SK-N-SH (cell line): ENCODE results near the gene TMTC2. TPM values are rescaled to one million over a fixed set of nuclear protein-coding genes. Genes with fewer than 3 reads are reported as not detected.

Experiments used
- CTCF ChIA-PET: fragments of 300-600, 350-600 bp; formaldehyde crosslinking; extraction: SDS; loops from one replicate; lab custom pipeline; 2021; lab: Yijun Ruan, JAX
- POLR2A ChIA-PET: fragments of 350-600 bp; sonication (Branson Sonifier 250); formaldehyde crosslinking; extraction: SDS; loops from one replicate; lab custom pipeline; 2020; ENCODE audit warnings: antibody characterized with exemption, inconsistent platforms; lab: Yijun Ruan, JAX
- DNase-seq: peaks from one replicate; pipeline ENCODE4 v3.0.0; 2012
- H2AFZ ChIP-seq: fragments of 200-600 bp; sonication (generic); 2 replicates; pipeline ENCODE4 v1.8.1; 2016; ENCODE audit warnings: antibody characterized with exemption, mild to moderate bottlenecking, low read depth
- H3F3A ChIP-seq: fragments of 200-600 bp; sonication (generic); replicated peaks from 2 replicates; pipeline ENCODE3; 2016; ENCODE audit warnings: antibody characterized with exemption, mild to moderate bottlenecking; ENCODE audit not compliant: insufficient read depth
- H3K27ac ChIP-seq, 2 experiments: fragments of 200-500 bp in 1 of 2; fragments of 200-600 bp in 1 of 2; sonication (Bioruptor generic) in 1 of 2; sonication (generic), shearing (Covaris generic) in 1 of 2; 2 replicates each; pipeline versions ENCODE4 v1.5.1 to v1.6.1; 2014 to 2016; ENCODE audit warnings: low read depth in 2 of 2, inconsistent platforms in 1 of 2, low read length in 1 of 2, mild to moderate bottlenecking in 1 of 2, mixed read lengths in 1 of 2
- H3K27me3 ChIP-seq: fragments of 200-600 bp; sonication (generic), shearing (Covaris generic); 2 replicates; pipeline ENCODE4 v1.6.1; 2016; ENCODE audit warnings: mixed run types; ENCODE audit not compliant: insufficient read depth
- H3K36me3 ChIP-seq, 2 experiments: fragments of 200-500 bp in 1 of 2; fragments of 200-600 bp in 1 of 2; sonication (Bioruptor generic) in 1 of 2; sonication (generic) in 1 of 2; replicated peaks in 1 of 2; 2 replicates each; pipeline versions ENCODE3 to v1.5.1; 2014 to 2016; ENCODE audit warnings: low read length in 1 of 2, mild to moderate bottlenecking in 1 of 2; ENCODE audit not compliant: insufficient read depth in 2 of 2, control insufficient read depth in 1 of 2
- H3K4me1 ChIP-seq, 2 experiments: fragments of 200-500 bp in 1 of 2; fragments of 200-600 bp in 1 of 2; sonication (Bioruptor generic) in 1 of 2; sonication (generic), shearing (Covaris generic) in 1 of 2; 2 replicates each; pipeline versions ENCODE4 v1.5.1 to v1.6.1; 2014 to 2016; ENCODE audit warnings: low read depth in 1 of 2, low read length in 1 of 2, mixed run types in 1 of 2; ENCODE audit not compliant: insufficient read depth in 2 of 2, control insufficient read depth in 1 of 2
- H3K4me2 ChIP-seq: fragments of 200-600 bp; sonication (generic), shearing (Covaris generic); 2 replicates; pipeline ENCODE4 v1.6.1; 2017; ENCODE audit warnings: mixed run types
- H3K4me3 ChIP-seq, 2 experiments: fragments of 200-500 bp in 1 of 2; fragments of 200-600 bp in 1 of 2; sonication (Bioruptor generic) in 1 of 2; sonication (generic), shearing (Covaris generic) in 1 of 2; 2 replicates each; pipeline versions ENCODE4 v1.5.1 to v1.8.1; 2014 to 2016; ENCODE audit warnings: low read depth in 2 of 2, inconsistent platforms in 1 of 2, low read length in 1 of 2, mild to moderate bottlenecking in 1 of 2, mixed read lengths in 1 of 2, moderate library complexity in 1 of 2
- H3K79me2 ChIP-seq: fragments of 200-600 bp; sonication (generic); 2 replicates; pipeline ENCODE4 v1.8.1; 2017; ENCODE audit warnings: mild to moderate bottlenecking; ENCODE audit not compliant: insufficient read depth
- H3K9ac ChIP-seq: fragments of 200-600 bp; sonication (generic); 2 replicates; pipeline ENCODE4 v1.6.1; 2017; ENCODE audit warnings: mixed run types
- H3K9me2 ChIP-seq: fragments of 200-600 bp; sonication (generic); 2 replicates; pipeline ENCODE4 v1.6.1; 2017; ENCODE audit warnings: mixed run types
- H3K9me3 ChIP-seq: fragments of 200-600 bp; sonication (generic); 2 replicates; pipeline ENCODE4 v1.6.1; 2017; ENCODE audit warnings: mixed run types, mild to moderate bottlenecking, moderate library complexity
- H4K20me1 ChIP-seq: fragments of 200-600 bp; sonication (generic); 2 replicates; pipeline ENCODE4 v1.6.1; 2017; ENCODE audit warnings: mild to moderate bottlenecking, mixed run types; ENCODE audit not compliant: insufficient read depth
- CHD2 ChIP-seq: fragments of 150-350 bp; IDR thresholded peaks from 2 replicates; pipeline ENCODE4 v1.6.1; 2018; ENCODE audit warnings: low read length; ENCODE audit not compliant: partially characterized antibody
- ELF1 ChIP-seq: IDR thresholded peaks from 2 replicates; pipeline ENCODE4 v1.4.0; 2012
- EP300 ChIP-seq, 2 experiments: IDR thresholded peaks; 2 replicates each; pipeline versions ENCODE4 v1.4.0 to v1.6.1; 2012; ENCODE audit warnings: borderline replicate concordance in 1 of 2, low read depth in 1 of 2, low read length in 1 of 2
- FOSL2 ChIP-seq: IDR thresholded peaks from 2 replicates; pipeline ENCODE4 v1.4.0; 2012; ENCODE audit warnings: low read depth, mild to moderate bottlenecking, moderate library complexity, borderline replicate concordance
- FOXJ3 ChIP-seq: sonication (generic); formaldehyde crosslinking; IDR thresholded peaks from 2 replicates; pipeline ENCODE4 v1.5.1; 2020; ENCODE audit warnings: mild to moderate bottlenecking, missing genetic modification reagents
- FOXM1 ChIP-seq: IDR thresholded peaks from 2 replicates; pipeline ENCODE4 v1.4.0; 2012; ENCODE audit warnings: low read depth, mild to moderate bottlenecking
- GABPA ChIP-seq: IDR thresholded peaks from 2 replicates; pipeline ENCODE4 v1.4.0; 2012; ENCODE audit warnings: low read depth, mild to moderate bottlenecking
- GATA2 ChIP-seq: sonication (generic); formaldehyde crosslinking; IDR thresholded peaks from 2 replicates; pipeline ENCODE4 v1.5.0; 2020; ENCODE audit warnings: mild to moderate bottlenecking, missing genetic modification reagents
- JUND ChIP-seq: IDR thresholded peaks from 2 replicates; pipeline ENCODE4 v1.4.0; 2012
- MXI1 ChIP-seq: IDR thresholded peaks from 2 replicates; pipeline ENCODE4 v1.6.1; 2012; ENCODE audit warnings: mild to moderate bottlenecking, low read depth, low read length, improper control_type of control experiment
- RAD21 ChIP-seq: IDR thresholded peaks from 2 replicates; pipeline ENCODE4 v1.6.1; 2012; ENCODE audit warnings: mild to moderate bottlenecking, low read length
- RCOR1 ChIP-seq: fragments of 150-350 bp; IDR thresholded peaks from 2 replicates; pipeline ENCODE4 v1.6.1; 2017; ENCODE audit warnings: antibody characterized with exemption, low read length
- RFX5 ChIP-seq: IDR thresholded peaks from 2 replicates; pipeline ENCODE4 v1.6.1; 2012; ENCODE audit warnings: mild to moderate bottlenecking, improper control_type of control experiment, low read length
- RXRA ChIP-seq: IDR thresholded peaks from 2 replicates; pipeline ENCODE4 v1.4.0; 2012; ENCODE audit warnings: low read depth, mild to moderate bottlenecking, borderline replicate concordance
- SIN3A ChIP-seq: IDR thresholded peaks from 2 replicates; pipeline ENCODE4 v1.6.1; 2012; ENCODE audit warnings: low read depth, mild to moderate bottlenecking, low read length, moderate library complexity, borderline replicate concordance
- SMC3 ChIP-seq: IDR thresholded peaks from 2 replicates; pipeline ENCODE4 v1.6.1; 2012; ENCODE audit warnings: low read depth, low read length, improper control_type of control experiment
- TAF1 ChIP-seq: IDR thresholded peaks from 2 replicates; pipeline ENCODE4 v1.6.1; 2012; ENCODE audit warnings: low read depth, mild to moderate bottlenecking, low read length, moderate library complexity, borderline replicate concordance
- TEAD4 ChIP-seq: IDR thresholded peaks from 2 replicates; pipeline ENCODE4 v1.4.0; 2012; ENCODE audit warnings: mild to moderate bottlenecking, borderline replicate concordance; ENCODE audit not compliant: insufficient read depth
- YY1 ChIP-seq: IDR thresholded peaks from 2 replicates; pipeline ENCODE4 v1.4.0; 2012; ENCODE audit warnings: low read depth, mild to moderate bottlenecking
- WGBS: methylation state at CpG from one replicate; pipeline ENCODE4 v1.1.6; 2017; ENCODE audit warnings: low lambda C conversion rate; 5-methylcytosine and 5-hydroxymethylcytosine counted together
- polyA plus RNA-seq, 3 experiments: library from polyadenylated mRNA; depleted of rRNA; stranded (reverse); fragments of >200 nt; gene quantifications; 2 replicates each; pipeline ENCODE4 v1.2.3, GENCODE V29; 2012
- TF ChIP-seq, protein P1 (sequence below): fragments of 150-350 bp; IDR thresholded peaks from 2 replicates; pipeline ENCODE4 v1.6.1; 2017; ENCODE audit warnings: antibody characterized with exemption, low read length, low read depth, borderline replicate concordance
- TF ChIP-seq, protein P2 (sequence below): IDR thresholded peaks from 2 replicates; pipeline ENCODE4 v1.4.0; 2012; ENCODE audit warnings: low read depth, borderline replicate concordance
- TF ChIP-seq, protein P3 (sequence below): IDR thresholded peaks from 2 replicates; pipeline ENCODE4; 2012
- TF ChIP-seq, protein P4 (sequence below): IDR thresholded peaks from 2 replicates; pipeline ENCODE4 v1.4.0; 2012; ENCODE audit warnings: low read depth

Gene TMTC2
- polyA plus RNA-seq, 1 of the 3 experiments (the other 2 are of a cell fraction): 4.1 TPM

DNA sequence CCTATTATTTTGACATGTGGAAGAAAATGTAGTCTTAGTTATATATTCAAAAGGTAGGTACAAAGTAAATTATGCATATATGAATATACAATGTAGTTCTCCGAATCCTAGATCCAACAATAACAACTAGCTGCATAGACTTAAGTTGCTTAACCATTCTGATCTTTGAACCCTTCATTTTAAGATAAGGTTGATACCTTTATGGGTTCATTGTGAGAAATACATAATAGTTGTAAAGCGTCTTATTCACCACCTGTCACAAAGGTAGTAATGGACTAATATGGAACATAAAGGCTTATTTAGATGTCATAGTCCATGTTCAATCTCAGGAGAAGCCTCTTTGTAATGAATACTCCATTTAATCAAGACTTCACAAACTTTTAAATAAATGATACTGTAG lies 263.6 kb downstream of the TMTC2 start:
- POLR2A ChIA-PET: no interaction called here

DNA sequence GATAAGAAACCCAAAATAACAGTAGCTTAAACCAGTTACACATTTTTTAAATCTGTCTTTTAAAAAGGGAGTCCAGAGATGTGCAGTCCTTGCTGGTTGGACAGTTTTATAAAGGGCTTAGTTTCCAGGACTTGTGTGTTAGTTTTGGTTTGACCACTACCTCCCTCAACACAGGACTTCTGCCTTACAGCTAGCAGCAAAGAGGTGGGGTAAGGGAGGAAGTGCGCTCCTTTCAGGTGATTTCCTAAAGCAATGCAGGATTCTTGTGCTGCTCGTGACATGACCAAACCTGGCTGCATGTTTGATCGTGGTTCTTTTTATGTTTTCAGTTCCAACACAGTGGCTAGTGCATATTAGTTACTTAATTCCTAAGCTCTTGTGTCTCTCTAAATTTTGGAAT lies 266.2 kb downstream of the TMTC2 start:
- no peaks in the 10 kb centered on the region for H3K79me2 ChIP-seq
- 86% methylated on average over 3 of the region's 3 CpGs for WGBS
- no peak for TF ChIP-seq FOSL2
- TF ChIP-seq, protein P1, sequence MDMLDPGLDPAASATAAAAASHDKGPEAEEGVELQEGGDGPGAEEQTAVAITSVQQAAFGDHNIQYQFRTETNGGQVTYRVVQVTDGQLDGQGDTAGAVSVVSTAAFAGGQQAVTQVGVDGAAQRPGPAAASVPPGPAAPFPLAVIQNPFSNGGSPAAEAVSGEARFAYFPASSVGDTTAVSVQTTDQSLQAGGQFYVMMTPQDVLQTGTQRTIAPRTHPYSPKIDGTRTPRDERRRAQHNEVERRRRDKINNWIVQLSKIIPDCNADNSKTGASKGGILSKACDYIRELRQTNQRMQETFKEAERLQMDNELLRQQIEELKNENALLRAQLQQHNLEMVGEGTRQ: no peak
- TF ChIP-seq RXRA: no peak
- TF ChIP-seq CHD2: no peak
- no peak for TF ChIP-seq RFX5
- TF ChIP-seq SIN3A: no peak
- TF ChIP-seq, protein P2, sequence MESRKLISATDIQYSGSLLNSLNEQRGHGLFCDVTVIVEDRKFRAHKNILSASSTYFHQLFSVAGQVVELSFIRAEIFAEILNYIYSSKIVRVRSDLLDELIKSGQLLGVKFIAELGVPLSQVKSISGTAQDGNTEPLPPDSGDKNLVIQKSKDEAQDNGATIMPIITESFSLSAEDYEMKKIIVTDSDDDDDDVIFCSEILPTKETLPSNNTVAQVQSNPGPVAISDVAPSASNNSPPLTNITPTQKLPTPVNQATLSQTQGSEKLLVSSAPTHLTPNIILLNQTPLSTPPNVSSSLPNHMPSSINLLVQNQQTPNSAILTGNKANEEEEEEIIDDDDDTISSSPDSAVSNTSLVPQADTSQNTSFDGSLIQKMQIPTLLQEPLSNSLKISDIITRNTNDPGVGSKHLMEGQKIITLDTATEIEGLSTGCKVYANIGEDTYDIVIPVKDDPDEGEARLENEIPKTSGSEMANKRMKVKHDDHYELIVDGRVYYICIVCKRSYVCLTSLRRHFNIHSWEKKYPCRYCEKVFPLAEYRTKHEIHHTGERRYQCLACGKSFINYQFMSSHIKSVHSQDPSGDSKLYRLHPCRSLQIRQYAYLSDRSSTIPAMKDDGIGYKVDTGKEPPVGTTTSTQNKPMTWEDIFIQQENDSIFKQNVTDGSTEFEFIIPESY: no peak
- no peak for TF ChIP-seq GABPA
- TF ChIP-seq SMC3: no peak
- no peak for TF ChIP-seq MXI1
- no peak for TF ChIP-seq ELF1
- no peak for TF ChIP-seq TEAD4
- no peak for TF ChIP-seq FOXJ3 (CRISPR knock-in tag)
- TF ChIP-seq, protein P3, sequence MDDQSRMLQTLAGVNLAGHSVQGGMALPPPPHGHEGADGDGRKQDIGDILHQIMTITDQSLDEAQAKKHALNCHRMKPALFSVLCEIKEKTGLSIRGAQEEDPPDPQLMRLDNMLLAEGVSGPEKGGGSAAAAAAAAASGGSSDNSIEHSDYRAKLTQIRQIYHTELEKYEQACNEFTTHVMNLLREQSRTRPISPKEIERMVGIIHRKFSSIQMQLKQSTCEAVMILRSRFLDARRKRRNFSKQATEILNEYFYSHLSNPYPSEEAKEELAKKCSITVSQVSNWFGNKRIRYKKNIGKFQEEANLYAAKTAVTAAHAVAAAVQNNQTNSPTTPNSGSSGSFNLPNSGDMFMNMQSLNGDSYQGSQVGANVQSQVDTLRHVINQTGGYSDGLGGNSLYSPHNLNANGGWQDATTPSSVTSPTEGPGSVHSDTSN: no peak
- no peak for TF ChIP-seq RCOR1
- no peak for TF ChIP-seq FOXM1
- H3F3A ChIP-seq: no peaks in the 10 kb centered on the region
- no peaks in the 10 kb centered on the region for H4K20me1 ChIP-seq
- no peaks in the 10 kb centered on the region for H3K9me3 ChIP-seq
- no peak overlapping the region for H2AFZ ChIP-seq
- H3K36me3 ChIP-seq: no peaks in the 10 kb centered on the region
- no peak overlapping the region for H3K4me2 ChIP-seq
- no peak for DNase-seq
- ChIA-PET CTCF (no interaction called here), POLR2A (no interaction called here)
- no peak overlapping the region for H3K9ac ChIP-seq
- H3K4me1 ChIP-seq: peaks cover 0 to 13% of the 10 kb centered on the region in 2 experiments; a peak in 2 of 4 replicates
- H3K4me3 ChIP-seq: no peak overlapping the region
- no peaks in the 10 kb centered on the region for H3K9me2 ChIP-seq
- H3K27ac ChIP-seq: peak overlapping the region in 1 of 2 experiments; percentile 53; a peak in 2 of 4 replicates
- no peaks in the 10 kb centered on the region for H3K27me3 ChIP-seq

More for the DNA sequence above, 263.6 kb downstream of the TMTC2 start:
- no peak overlapping the region for H3K27ac ChIP-seq
- H2AFZ ChIP-seq: no peak overlapping the region
- H3K4me3 ChIP-seq: no peak overlapping the region
- H3K36me3 ChIP-seq: no peaks in the 10 kb centered on the region
- no peak overlapping the region for H3K4me2 ChIP-seq
- H3K9ac ChIP-seq: no peak overlapping the region
- no peaks in the 10 kb centered on the region for H3K27me3 ChIP-seq
- DNase-seq: no peak
- no peaks in the 10 kb centered on the region for H3K9me3 ChIP-seq
- H3F3A ChIP-seq: peaks cover 3% of the 10 kb centered on the region
- no peaks in the 10 kb centered on the region for H3K79me2 ChIP-seq
- H3K4me1 ChIP-seq: peaks cover 0 to 13% of the 10 kb centered on the region in 2 experiments; a peak in 2 of 4 replicates
- no peaks in the 10 kb centered on the region for H4K20me1 ChIP-seq
- CTCF ChIA-PET: interaction anchor here (1.0 kb wide), 1 partner anchor 194 kb away, joined by 3 read pairs; no protein-coding TSS in a partner anchor
- 91% methylated on average over 2 of the region's 2 CpGs for WGBS
- TF ChIP-seq JUND (no peak), EP300 (IDR thresholded peaks at IDR 0.05; ENCODE audit: borderline replicate concordance in 1 of 2, low read depth in 1 of 2, low read length in 1 of 2) (no peak), FOSL2 (no peak), RFX5 (no peak), FOXJ3 (CRISPR knock-in tag) (no peak), YY1 (no peak), TAF1 (no peak), GATA2 (CRISPR knock-in tag) (no peak), RAD21 (no peak)
- TF ChIP-seq, protein P4, sequence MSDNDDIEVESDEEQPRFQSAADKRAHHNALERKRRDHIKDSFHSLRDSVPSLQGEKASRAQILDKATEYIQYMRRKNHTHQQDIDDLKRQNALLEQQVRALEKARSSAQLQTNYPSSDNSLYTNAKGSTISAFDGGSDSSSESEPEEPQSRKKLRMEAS: no peak
- H3K9me2 ChIP-seq: no peaks in the 10 kb centered on the region
